HG03575 (cell line): ENCODE results near the gene OLA1.

Source experiments
- ATAC-seq: cut with Tn5 transposase; IDR thresholded peaks from one replicate; pipeline ENCODE4 v1.9.1; 2021; ENCODE audit not compliant: unreplicated experiment, insufficient number of reproducible peaks, low FRiP score; ENCODE audit errors: extremely low read depth

The OLA1 gene

GRCh38 chr2:174233771-174234275 lies 14.5 kb downstream of the OLA1 start:
- ATAC-seq: no peak

GRCh38 chr2:174227748-174228147 lies 20.6 kb downstream of the OLA1 start:
- no peak for ATAC-seq

- ATAC-seq: no peak
These were observed 23.6 kb downstream of the OLA1 start for GRCh38 chr2:174224665-174225288.

- no peak for ATAC-seq
These were observed 24.2 kb downstream of the OLA1 start for GRCh38 chr2:174224125-174224524.

- ATAC-seq: no peak
These were observed 24.9 kb downstream of the OLA1 start for GRCh38 chr2:174223388-174223787.

- no peak for ATAC-seq
These were observed 26.2 kb downstream of the OLA1 start for GRCh38 chr2:174222154-174222553.

GRCh38 chr2:174219321-174219720 lies 29.0 kb downstream of the OLA1 start:
- ATAC-seq: no peak

- ATAC-seq: no peak
These were observed 29.6 kb downstream of the OLA1 start for GRCh38 chr2:174218773-174219172.

- no peak for ATAC-seq
These were observed 30.5 kb downstream of the OLA1 start for GRCh38 chr2:174217869-174218268.

GRCh38 chr2:174211954-174212353 lies 36.4 kb downstream of the OLA1 start:
- no peak for ATAC-seq

GRCh38 chr2:174210862-174211261 lies 37.5 kb downstream of the OLA1 start:
- no peak for ATAC-seq

- ATAC-seq: no peak
These were observed 39.0 kb downstream of the OLA1 start for GRCh38 chr2:174209325-174209724.

GRCh38 chr2:174208026-174208425 lies 40.3 kb downstream of the OLA1 start:
- no peak for ATAC-seq

- no peak for ATAC-seq
These were observed 42.8 kb downstream of the OLA1 start for GRCh38 chr2:174205562-174205961.

GRCh38 chr2:174202188-174202587 lies 46.1 kb downstream of the OLA1 start:
- no peak for ATAC-seq

- ATAC-seq: no peak
These were observed 49.3 kb downstream of the OLA1 start for GRCh38 chr2:174198846-174199564.

- no peak for ATAC-seq
These were observed 53.1 kb downstream of the OLA1 start for GRCh38 chr2:174195253-174195652.

- no peak for ATAC-seq
These were observed 54.6 kb downstream of the OLA1 start for GRCh38 chr2:174193737-174194136.

- ATAC-seq: no peak
These were observed 55.7 kb downstream of the OLA1 start for GRCh38 chr2:174192664-174193063.

- no peak for ATAC-seq
These were observed 56.8 kb downstream of the OLA1 start for GRCh38 chr2:174191342-174192074.
